MM.1S (cell line): ENCODE data around the gene DUSP12.
A peak's percentile ranks its signal among the peaks of the same experiment; 100 is the strongest.

Experiments used
- DNase-seq: peaks from one replicate; pipeline ENCODE4 v3.0.0-alpha.2; 2015
- H2AFZ ChIP-seq: fragments of 300-600 bp; sonication (generic); 2 replicates; pipeline ENCODE4 v1.6.0; 2016; ENCODE audit warnings: antibody characterized with exemption, low read length
- H3F3A ChIP-seq: fragments of 300-600 bp; sonication (generic); 2 replicates; pipeline ENCODE4 v1.6.1; 2016; ENCODE audit warnings: mild to moderate bottlenecking, antibody characterized with exemption, low read length, moderate library complexity, mixed read lengths; ENCODE audit not compliant: insufficient read depth
- H3K27ac ChIP-seq: fragments of 300-600 bp; sonication (generic); 2 replicates; pipeline ENCODE4 v1.5.1; 2016; ENCODE audit warnings: mild to moderate bottlenecking, low read length
- H3K27me3 ChIP-seq: fragments of 300-600 bp; sonication (generic); replicated peaks from 2 replicates; pipeline ENCODE4 v1.6.0; 2016; ENCODE audit warnings: low read length; ENCODE audit not compliant: insufficient read depth
- H3K36me3 ChIP-seq: fragments of 300-600 bp; sonication (generic); replicated peaks from 2 replicates; pipeline ENCODE4 v1.6.1; 2016; ENCODE audit warnings: mild to moderate bottlenecking, low read length, mixed read lengths; ENCODE audit not compliant: insufficient read depth
- H3K4me1 ChIP-seq: fragments of 300-600 bp; sonication (generic); 2 replicates; pipeline ENCODE4 v1.6.1; 2016; ENCODE audit warnings: low read length, mixed read lengths
- H3K4me2 ChIP-seq: fragments of 300-600 bp; sonication (generic); 2 replicates; pipeline ENCODE4 v1.6.0; 2016; ENCODE audit warnings: low read depth, low read length
- H3K4me3 ChIP-seq: fragments of 300-600 bp; sonication (generic); 2 replicates; pipeline ENCODE4 v1.5.1; 2016; ENCODE audit warnings: low read length, mixed read lengths
- H3K79me2 ChIP-seq: fragments of 300-600 bp; sonication (generic); 2 replicates; pipeline ENCODE4 v1.6.1; 2016; ENCODE audit warnings: mixed run types, low read length, mixed read lengths
- H3K9ac ChIP-seq: fragments of 300-600 bp; sonication (generic); 2 replicates; pipeline ENCODE4 v1.6.1; 2016; ENCODE audit warnings: low read length, mixed read lengths
- H3K9me2 ChIP-seq: fragments of 300-600 bp; sonication (generic); replicated peaks from 2 replicates; pipeline ENCODE4 v1.6.1; 2016; ENCODE audit warnings: mild to moderate bottlenecking, low read length, mixed read lengths; ENCODE audit not compliant: insufficient read depth
- H3K9me3 ChIP-seq: fragments of 300-600 bp; sonication (generic); replicated peaks from 2 replicates; pipeline ENCODE4 v1.6.1; 2016; ENCODE audit warnings: mild to moderate bottlenecking, low read length, mixed read lengths; ENCODE audit not compliant: insufficient read depth
- H4K20me1 ChIP-seq: fragments of 300-600 bp; sonication (generic); 2 replicates; pipeline ENCODE4 v1.6.1; 2016; ENCODE audit warnings: mild to moderate bottlenecking, low read length, moderate library complexity, mixed read lengths; ENCODE audit not compliant: insufficient read depth
- CTCF ChIP-seq: fragments of 300-600 bp; sonication (generic); IDR thresholded peaks from 2 replicates; pipeline ENCODE4 v1.5.1; 2016; ENCODE audit warnings: antibody characterized with exemption, low read length, mixed read lengths
- EZH2 ChIP-seq: fragments of 300-600 bp; sonication (generic); optimal IDR thresholded peaks from 2 replicates; pipeline ENCODE3; 2017; ENCODE audit warnings: low read depth, mild to moderate bottlenecking, antibody characterized with exemption, low read length, mixed read lengths
- EZH2phosphoT487 ChIP-seq: fragments of 300-600 bp; sonication (generic); IDR thresholded peaks from 2 replicates; pipeline ENCODE4 v1.6.1; 2018; ENCODE audit warnings: antibody characterized with exemption, low read length

DUSP12 gene

GRCh38 chr1:161771161-161771560, 21.6 kb downstream of the DUSP12 start:
- peak; percentile 52 for DNase-seq
- H3K79me2 ChIP-seq: peaks cover 96% of the 10 kb centered on the region
- H3K36me3 ChIP-seq: no peaks in the 10 kb centered on the region
- H3K9me3 ChIP-seq: no peaks in the 10 kb centered on the region
- no peaks in the 10 kb centered on the region for H4K20me1 ChIP-seq
- H3K27ac ChIP-seq: peak overlapping the region; percentile 74; the same call in 1 of the 2 replicates
- H2AFZ ChIP-seq: no peak overlapping the region
- H3K4me2 ChIP-seq: peak overlapping the region; percentile 62
- TF ChIP-seq EZH2phosphoT487 (no peak), EZH2 (no peak), CTCF (no peak)
- peaks cover 36% of the 10 kb centered on the region for H3F3A ChIP-seq
- no peaks in the 10 kb centered on the region for H3K9me2 ChIP-seq
- H3K4me3 ChIP-seq: peak overlapping the region; percentile 24
- peaks cover 59% of the 10 kb centered on the region for H3K4me1 ChIP-seq
- H3K9ac ChIP-seq: peak overlapping the region; percentile 11; the same call in 1 of the 2 replicates
- no peaks in the 10 kb centered on the region for H3K27me3 ChIP-seq

- Histone ChIP-seq H3K79me2 (peaks cover 96% of the 10 kb centered on the region), H3K9me2 (no peaks in the 10 kb centered on the region), H3K27me3 (no peaks in the 10 kb centered on the region), H3K9ac (peak overlapping the region; percentile 11; the same call in 1 of the 2 replicates), H3F3A (peaks cover 44% of the 10 kb centered on the region), H3K4me2 (peak overlapping the region; percentile 62), H3K4me1 (peaks cover 65% of the 10 kb centered on the region), H3K36me3 (no peaks in the 10 kb centered on the region), H2AFZ (no peak overlapping the region), H3K4me3 (peak overlapping the region; percentile 24), H3K9me3 (no peaks in the 10 kb centered on the region), H3K27ac (peak overlapping the region; percentile 74), H4K20me1 (no peaks in the 10 kb centered on the region)
- TF ChIP-seq CTCF (no peak), EZH2phosphoT487 (no peak), EZH2 (no peak)
- DNase-seq: no peak
These were observed 22.4 kb downstream of the DUSP12 start for GRCh38 chr1:161771973-161772372.

- peak overlapping the region; percentile 74 for H3K27ac ChIP-seq
- H2AFZ ChIP-seq: no peak overlapping the region
- H3K4me2 ChIP-seq: peak overlapping the region; percentile 62
- no peaks in the 10 kb centered on the region for H4K20me1 ChIP-seq
- no peaks in the 10 kb centered on the region for H3K27me3 ChIP-seq
- H3K4me3 ChIP-seq: peak overlapping the region; percentile 24
- H3K9ac ChIP-seq: peak overlapping the region; percentile 11; the same call in 1 of the 2 replicates
- peak; percentile 37 for DNase-seq
- peaks cover 65% of the 10 kb centered on the region for H3K4me1 ChIP-seq
- peaks cover 48% of the 10 kb centered on the region for H3F3A ChIP-seq
- no peaks in the 10 kb centered on the region for H3K9me2 ChIP-seq
- TF ChIP-seq EZH2phosphoT487 (no peak), EZH2 (no peak), CTCF (no peak)
- H3K79me2 ChIP-seq: peaks cover 96% of the 10 kb centered on the region
- no peaks in the 10 kb centered on the region for H3K36me3 ChIP-seq
- H3K9me3 ChIP-seq: no peaks in the 10 kb centered on the region
These were observed 22.8 kb downstream of the DUSP12 start for GRCh38 chr1:161772397-161772796.
